ENCODE results near the gene AGTRAP. TPM values are rescaled to one million over a fixed set of nuclear protein-coding genes. Genes with fewer than 3 reads are reported as not detected.

The AGTRAP gene
- total and polyA plus RNA-seq, 2 of the 8 experiments (the other 6 are each of a cell fraction or from before 2014, with no cell fraction given): 69.7 to 192 TPM

DNA sequence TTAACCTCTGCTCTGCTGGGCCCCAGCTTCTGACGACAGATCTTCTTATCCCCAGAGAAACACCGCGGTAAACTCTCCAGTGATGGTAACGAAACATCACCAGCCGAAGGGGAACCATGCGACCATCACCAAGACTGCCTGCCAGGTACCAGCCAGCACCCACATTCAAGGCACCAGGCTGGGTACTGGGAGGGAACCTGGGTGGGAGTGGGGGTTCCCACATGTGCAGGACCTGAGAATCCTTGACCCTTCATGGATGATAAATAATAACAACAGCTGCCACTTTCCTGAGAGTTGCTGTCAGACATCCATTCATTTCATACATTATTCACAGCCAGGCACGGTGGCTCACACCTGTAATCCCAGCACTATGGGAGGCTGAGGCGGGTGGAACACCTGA, 23.7 kb upstream of the AGTRAP start (continued):
- TF ChIP-seq, protein P1, sequence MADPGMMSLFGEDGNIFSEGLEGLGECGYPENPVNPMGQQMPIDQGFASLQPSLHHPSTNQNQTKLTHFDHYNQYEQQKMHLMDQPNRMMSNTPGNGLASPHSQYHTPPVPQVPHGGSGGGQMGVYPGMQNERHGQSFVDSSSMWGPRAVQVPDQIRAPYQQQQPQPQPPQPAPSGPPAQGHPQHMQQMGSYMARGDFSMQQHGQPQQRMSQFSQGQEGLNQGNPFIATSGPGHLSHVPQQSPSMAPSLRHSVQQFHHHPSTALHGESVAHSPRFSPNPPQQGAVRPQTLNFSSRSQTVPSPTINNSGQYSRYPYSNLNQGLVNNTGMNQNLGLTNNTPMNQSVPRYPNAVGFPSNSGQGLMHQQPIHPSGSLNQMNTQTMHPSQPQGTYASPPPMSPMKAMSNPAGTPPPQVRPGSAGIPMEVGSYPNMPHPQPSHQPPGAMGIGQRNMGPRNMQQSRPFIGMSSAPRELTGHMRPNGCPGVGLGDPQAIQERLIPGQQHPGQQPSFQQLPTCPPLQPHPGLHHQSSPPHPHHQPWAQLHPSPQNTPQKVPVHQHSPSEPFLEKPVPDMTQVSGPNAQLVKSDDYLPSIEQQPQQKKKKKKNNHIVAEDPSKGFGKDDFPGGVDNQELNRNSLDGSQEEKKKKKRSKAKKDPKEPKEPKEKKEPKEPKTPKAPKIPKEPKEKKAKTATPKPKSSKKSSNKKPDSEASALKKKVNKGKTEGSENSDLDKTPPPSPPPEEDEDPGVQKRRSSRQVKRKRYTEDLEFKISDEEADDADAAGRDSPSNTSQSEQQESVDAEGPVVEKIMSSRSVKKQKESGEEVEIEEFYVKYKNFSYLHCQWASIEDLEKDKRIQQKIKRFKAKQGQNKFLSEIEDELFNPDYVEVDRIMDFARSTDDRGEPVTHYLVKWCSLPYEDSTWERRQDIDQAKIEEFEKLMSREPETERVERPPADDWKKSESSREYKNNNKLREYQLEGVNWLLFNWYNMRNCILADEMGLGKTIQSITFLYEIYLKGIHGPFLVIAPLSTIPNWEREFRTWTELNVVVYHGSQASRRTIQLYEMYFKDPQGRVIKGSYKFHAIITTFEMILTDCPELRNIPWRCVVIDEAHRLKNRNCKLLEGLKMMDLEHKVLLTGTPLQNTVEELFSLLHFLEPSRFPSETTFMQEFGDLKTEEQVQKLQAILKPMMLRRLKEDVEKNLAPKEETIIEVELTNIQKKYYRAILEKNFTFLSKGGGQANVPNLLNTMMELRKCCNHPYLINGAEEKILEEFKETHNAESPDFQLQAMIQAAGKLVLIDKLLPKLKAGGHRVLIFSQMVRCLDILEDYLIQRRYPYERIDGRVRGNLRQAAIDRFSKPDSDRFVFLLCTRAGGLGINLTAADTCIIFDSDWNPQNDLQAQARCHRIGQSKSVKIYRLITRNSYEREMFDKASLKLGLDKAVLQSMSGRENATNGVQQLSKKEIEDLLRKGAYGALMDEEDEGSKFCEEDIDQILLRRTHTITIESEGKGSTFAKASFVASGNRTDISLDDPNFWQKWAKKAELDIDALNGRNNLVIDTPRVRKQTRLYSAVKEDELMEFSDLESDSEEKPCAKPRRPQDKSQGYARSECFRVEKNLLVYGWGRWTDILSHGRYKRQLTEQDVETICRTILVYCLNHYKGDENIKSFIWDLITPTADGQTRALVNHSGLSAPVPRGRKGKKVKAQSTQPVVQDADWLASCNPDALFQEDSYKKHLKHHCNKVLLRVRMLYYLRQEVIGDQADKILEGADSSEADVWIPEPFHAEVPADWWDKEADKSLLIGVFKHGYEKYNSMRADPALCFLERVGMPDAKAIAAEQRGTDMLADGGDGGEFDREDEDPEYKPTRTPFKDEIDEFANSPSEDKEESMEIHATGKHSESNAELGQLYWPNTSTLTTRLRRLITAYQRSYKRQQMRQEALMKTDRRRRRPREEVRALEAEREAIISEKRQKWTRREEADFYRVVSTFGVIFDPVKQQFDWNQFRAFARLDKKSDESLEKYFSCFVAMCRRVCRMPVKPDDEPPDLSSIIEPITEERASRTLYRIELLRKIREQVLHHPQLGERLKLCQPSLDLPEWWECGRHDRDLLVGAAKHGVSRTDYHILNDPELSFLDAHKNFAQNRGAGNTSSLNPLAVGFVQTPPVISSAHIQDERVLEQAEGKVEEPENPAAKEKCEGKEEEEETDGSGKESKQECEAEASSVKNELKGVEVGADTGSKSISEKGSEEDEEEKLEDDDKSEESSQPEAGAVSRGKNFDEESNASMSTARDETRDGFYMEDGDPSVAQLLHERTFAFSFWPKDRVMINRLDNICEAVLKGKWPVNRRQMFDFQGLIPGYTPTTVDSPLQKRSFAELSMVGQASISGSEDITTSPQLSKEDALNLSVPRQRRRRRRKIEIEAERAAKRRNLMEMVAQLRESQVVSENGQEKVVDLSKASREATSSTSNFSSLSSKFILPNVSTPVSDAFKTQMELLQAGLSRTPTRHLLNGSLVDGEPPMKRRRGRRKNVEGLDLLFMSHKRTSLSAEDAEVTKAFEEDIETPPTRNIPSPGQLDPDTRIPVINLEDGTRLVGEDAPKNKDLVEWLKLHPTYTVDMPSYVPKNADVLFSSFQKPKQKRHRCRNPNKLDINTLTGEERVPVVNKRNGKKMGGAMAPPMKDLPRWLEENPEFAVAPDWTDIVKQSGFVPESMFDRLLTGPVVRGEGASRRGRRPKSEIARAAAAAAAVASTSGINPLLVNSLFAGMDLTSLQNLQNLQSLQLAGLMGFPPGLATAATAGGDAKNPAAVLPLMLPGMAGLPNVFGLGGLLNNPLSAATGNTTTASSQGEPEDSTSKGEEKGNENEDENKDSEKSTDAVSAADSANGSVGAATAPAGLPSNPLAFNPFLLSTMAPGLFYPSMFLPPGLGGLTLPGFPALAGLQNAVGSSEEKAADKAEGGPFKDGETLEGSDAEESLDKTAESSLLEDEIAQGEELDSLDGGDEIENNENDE (IDR thresholded peaks at IDR 0.05; ENCODE audit: insufficient replicate concordance, low read length): no peak
- TF ChIP-seq EGR1 (IDR thresholded peaks at IDR 0.05; ENCODE audit: borderline replicate concordance, low read depth, low read length) (no peak), SP2 (IDR thresholded peaks at IDR 0.05; ENCODE audit: low read length) (no peak), PHF8 (conservative IDR thresholded peaks at IDR 0.05; ENCODE audit: low read depth, low read length) (no peak), POLR2AphosphoS5 (IDR thresholded peaks at IDR 0.05; ENCODE audit: low read depth, low read length) (no peak), CBX5 (IDR thresholded peaks at IDR 0.05; ENCODE audit: low read depth, low read length) (no peak), RFX5 (IDR thresholded peaks at IDR 0.05; ENCODE audit: borderline replicate concordance, low read depth, low read length) (no peak), RNF2 (IDR thresholded peaks at IDR 0.05; ENCODE audit: borderline replicate concordance, low read depth, low read length, missing control alignments, poor library complexity, severe bottlenecking) (no peak), BCL11A (IDR thresholded peaks at IDR 0.05; ENCODE audit: low read depth in 2 of 2, low read length in 2 of 2) (no peak), BRCA1 (IDR thresholded peaks at IDR 0.05; ENCODE audit: low read depth, low read length) (no peak), CEBPB (IDR thresholded peaks at IDR 0.05; ENCODE audit: low read depth, low read length) (no peak), RBBP5 (IDR thresholded peaks at IDR 0.05; ENCODE audit: borderline replicate concordance, low read depth, low read length) (no peak), SIRT6 (IDR thresholded peaks at IDR 0.05; ENCODE audit: low read length) (no peak)

Data from H1 (cell line).